ENCODE results near the gene CREB3L4. TPM values are rescaled to one million over a fixed set of nuclear protein-coding genes. Genes with fewer than 3 reads are reported as not detected.
A peak's percentile ranks its signal among the peaks of the same experiment; 100 is the strongest.

Gene CREB3L4
- total and polyA plus RNA-seq, 2 of the 13 experiments (the other 11 are each of a cell fraction or from before 2014, with no cell fraction given): 9.9 to 18.7 TPM

DNA sequence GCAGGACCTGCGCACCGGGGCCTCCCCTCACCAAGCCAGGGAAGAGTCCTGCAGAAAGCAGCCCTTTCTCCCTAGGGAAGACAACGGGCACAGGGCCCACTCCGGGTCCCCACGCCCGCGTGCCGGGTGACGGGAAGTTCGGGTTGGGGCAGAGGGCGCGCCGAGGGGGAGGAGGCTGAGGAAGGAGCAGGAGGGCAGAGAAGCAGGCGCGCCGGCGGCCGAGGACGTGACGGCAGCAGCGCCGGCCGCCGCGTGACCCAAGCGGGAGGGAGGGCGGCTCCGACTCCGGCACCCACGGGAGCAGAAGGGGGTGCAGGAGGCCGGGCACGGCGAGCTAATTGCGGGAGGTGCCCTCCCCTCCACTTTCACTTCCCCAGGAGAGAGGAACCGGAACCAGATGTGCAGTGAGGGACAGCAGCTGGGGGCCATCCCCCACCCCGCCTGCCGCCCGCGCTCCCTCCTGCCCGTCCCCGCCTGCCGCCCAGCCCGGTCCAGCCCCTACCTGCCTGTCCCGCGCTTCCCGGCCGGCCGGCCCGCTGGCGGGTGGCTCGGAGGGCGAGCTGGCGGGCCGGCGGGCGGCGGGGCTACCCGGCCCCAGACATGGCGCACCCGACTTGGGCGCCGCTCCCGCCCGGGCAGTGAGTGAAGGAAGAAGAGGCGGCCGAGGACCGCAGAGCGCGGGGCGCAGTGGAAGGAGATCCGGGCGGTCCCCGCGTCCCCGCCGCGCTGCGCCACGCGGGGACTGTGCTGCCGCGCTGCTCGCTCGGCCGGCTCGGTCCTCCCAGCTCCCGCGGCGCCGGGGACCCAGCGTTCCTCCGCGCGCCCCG lies 21.7 kb upstream of the CREB3L4 start (continued):
- TF ChIP-seq, protein P1, sequence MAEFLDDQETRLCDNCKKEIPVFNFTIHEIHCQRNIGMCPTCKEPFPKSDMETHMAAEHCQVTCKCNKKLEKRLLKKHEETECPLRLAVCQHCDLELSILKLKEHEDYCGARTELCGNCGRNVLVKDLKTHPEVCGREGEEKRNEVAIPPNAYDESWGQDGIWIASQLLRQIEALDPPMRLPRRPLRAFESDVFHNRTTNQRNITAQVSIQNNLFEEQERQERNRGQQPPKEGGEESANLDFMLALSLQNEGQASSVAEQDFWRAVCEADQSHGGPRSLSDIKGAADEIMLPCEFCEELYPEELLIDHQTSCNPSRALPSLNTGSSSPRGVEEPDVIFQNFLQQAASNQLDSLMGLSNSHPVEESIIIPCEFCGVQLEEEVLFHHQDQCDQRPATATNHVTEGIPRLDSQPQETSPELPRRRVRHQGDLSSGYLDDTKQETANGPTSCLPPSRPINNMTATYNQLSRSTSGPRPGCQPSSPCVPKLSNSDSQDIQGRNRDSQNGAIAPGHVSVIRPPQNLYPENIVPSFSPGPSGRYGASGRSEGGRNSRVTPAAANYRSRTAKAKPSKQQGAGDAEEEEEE (CRISPR knock-in tag; IDR thresholded peaks at IDR 0.05; ENCODE audit: borderline replicate concordance): 0 out of 2 replicates have a peak, but pooled peaks have one; percentile 83
- TF ChIP-seq ZBTB33 (CRISPR knock-in tag; IDR thresholded peaks at IDR 0.05) (no peak), LCORL (IDR thresholded peaks at IDR 0.05) (no peak), LCORL (CRISPR knock-in tag; IDR thresholded peaks at IDR 0.05) (peak; percentile 35; the same call in 1 of the 2 replicates), ZNF788 (CRISPR knock-in tag; IDR thresholded peaks at IDR 0.05; ENCODE audit: borderline replicate concordance) (peak; percentile 65; the same call in 1 of the 2 replicates), TCF12 (IDR thresholded peaks at IDR 0.05) (no peak), TCF12 (CRISPR knock-in tag; IDR thresholded peaks at IDR 0.05) (0 out of 2 replicates have a peak, but pooled peaks have one; percentile 28), ZNF749 (CRISPR knock-in tag; IDR thresholded peaks at IDR 0.05; ENCODE audit: borderline replicate concordance) (peak; percentile 41; the same call in 1 of the 2 replicates), TFDP1 (CRISPR knock-in tag; IDR thresholded peaks at IDR 0.05; ENCODE audit: borderline replicate concordance) (peak; percentile 42; the same call in 1 of the 2 replicates), CREBL2 (CRISPR knock-in tag; IDR thresholded peaks at IDR 0.05; ENCODE audit: borderline replicate concordance) (peak; percentile 13; the same call in 1 of the 2 replicates), HNRNPLL (IDR thresholded peaks at IDR 0.05; ENCODE audit: low read depth, low read length, poor library complexity, severe bottlenecking) (peak; percentile 22), MAFF (IDR thresholded peaks at IDR 0.05; ENCODE audit: low read depth, low read length) (no peak), GATAD1 (CRISPR knock-in tag; IDR thresholded peaks at IDR 0.05) (peak; percentile 55; the same call in 1 of the 2 replicates), ZNF607 (CRISPR knock-in tag; IDR thresholded peaks at IDR 0.05; ENCODE audit: borderline replicate concordance) (peak; percentile 23; the same call in 1 of the 2 replicates), ZNF501 (CRISPR knock-in tag; IDR thresholded peaks at IDR 0.05) (peak; percentile 83), KMT2B (CRISPR knock-in tag; IDR thresholded peaks at IDR 0.05) (peak; percentile 30; the same call in 1 of the 2 replicates)
- TF ChIP-seq, protein P2, sequence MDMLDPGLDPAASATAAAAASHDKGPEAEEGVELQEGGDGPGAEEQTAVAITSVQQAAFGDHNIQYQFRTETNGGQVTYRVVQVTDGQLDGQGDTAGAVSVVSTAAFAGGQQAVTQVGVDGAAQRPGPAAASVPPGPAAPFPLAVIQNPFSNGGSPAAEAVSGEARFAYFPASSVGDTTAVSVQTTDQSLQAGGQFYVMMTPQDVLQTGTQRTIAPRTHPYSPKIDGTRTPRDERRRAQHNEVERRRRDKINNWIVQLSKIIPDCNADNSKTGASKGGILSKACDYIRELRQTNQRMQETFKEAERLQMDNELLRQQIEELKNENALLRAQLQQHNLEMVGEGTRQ (IDR thresholded peaks at IDR 0.05; ENCODE audit: low read depth, low read length): no peak
- TF ChIP-seq, protein P2 (CRISPR knock-in tag; IDR thresholded peaks at IDR 0.05; ENCODE audit: borderline replicate concordance): 0 out of 2 replicates have a peak, but pooled peaks have one; percentile 23
- TF ChIP-seq, protein P3, sequence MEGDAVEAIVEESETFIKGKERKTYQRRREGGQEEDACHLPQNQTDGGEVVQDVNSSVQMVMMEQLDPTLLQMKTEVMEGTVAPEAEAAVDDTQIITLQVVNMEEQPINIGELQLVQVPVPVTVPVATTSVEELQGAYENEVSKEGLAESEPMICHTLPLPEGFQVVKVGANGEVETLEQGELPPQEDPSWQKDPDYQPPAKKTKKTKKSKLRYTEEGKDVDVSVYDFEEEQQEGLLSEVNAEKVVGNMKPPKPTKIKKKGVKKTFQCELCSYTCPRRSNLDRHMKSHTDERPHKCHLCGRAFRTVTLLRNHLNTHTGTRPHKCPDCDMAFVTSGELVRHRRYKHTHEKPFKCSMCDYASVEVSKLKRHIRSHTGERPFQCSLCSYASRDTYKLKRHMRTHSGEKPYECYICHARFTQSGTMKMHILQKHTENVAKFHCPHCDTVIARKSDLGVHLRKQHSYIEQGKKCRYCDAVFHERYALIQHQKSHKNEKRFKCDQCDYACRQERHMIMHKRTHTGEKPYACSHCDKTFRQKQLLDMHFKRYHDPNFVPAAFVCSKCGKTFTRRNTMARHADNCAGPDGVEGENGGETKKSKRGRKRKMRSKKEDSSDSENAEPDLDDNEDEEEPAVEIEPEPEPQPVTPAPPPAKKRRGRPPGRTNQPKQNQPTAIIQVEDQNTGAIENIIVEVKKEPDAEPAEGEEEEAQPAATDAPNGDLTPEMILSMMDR (CRISPR knock-in tag; IDR thresholded peaks at IDR 0.05): peak; percentile 13

Data from HepG2 (cell line).